AG20443 (cell line): ENCODE data around the gene HLA-F.

Experiments
- DNase-seq: peaks from one replicate; pipeline ENCODE4 v3.0.0; 2012; ENCODE audit warnings: low spot score, mixed read lengths

HLA-F gene

DNA sequence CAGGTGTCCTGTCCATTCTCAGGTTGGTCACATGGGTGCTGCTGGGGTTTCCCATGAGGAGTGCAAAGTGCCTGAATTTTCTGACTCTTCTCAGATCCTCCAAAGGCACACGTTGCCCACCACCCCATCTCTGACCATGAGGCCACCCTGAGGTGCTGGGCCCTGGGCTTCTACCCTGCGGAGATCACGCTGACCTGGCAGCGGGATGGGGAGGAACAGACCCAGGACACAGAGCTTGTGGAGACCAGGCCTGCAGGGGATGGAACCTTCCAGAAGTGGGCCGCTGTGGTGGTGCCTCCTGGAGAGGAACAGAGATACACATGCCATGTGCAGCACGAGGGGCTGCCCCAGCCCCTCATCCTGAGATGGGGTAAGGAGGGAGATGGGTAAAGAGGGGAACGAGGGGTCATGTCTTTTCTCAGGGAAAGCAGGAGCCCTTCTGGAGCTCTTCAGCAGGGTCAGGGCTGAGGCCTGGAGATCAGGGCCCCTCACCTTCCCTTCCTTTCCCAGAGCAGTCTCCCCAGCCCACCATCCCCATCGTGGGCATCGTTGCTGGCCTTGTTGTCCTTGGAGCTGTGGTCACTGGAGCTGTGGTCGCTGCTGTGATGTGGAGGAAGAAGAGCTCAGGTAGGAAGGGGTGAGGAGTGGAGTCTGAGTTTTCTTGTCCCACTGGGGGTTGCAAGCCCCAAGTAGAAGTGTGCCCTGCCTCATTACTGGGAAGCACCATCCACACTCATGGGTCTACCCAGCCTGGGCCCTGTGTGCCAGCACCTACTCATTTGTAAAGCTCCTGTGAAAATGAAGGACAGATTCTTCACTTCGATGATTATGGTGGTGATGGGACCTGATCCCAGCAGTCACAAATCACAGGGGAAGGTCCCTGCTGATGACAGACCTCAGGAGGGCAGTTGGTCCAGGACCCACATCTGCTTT is 2.0 kb downstream of the HLA-F start:
- no peak for DNase-seq

DNA sequence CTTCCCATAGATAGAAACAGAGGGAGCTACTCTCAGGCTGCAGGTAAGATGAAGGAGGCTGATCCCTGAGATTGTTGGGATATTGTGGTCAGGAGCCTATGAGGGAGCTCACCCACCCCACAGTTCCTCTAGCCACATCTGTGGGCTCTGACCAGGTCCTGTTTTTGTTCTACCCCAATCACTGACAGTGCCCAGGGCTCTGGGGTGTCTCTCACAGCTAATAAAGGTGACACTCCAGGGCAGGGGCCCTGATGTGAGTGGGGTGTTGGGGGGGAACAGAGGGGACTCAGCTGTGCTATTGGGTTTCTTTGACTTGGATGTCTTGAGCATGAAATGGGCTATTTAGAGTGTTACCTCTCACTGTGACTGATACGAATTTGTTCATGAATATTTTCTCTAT is 2.8 kb downstream of the HLA-F start:
- no peak for DNase-seq

DNA sequence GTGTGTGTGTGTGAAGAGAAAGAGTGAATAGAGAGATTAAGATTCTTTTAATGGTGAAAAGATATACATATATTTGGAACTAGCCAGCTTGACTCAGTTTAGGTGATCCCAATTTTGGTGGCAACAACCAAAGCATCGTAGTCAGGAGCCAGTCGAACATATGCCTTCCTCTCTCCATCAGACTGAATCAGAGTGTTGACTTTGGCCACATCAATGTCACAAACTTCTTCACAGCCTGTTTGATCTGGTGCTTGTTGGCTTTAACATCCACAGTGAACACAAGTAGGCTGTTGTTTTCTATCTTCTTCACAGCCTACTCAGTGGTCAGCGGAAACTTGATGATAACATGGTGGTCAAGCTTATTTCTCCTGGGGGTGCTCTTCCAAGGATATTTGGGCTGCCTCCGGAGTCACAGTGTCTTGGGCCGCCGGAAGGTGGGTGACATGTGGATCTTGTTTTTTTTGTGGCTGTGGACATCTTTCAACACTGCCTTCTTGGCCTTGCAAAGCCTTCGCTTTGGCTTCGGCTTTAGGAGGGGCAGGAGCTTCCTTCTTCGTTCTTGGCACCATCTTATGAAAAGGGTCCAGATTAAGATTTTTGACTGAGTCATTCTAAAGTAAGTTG is 3.4 kb downstream of the HLA-F start:
- no peak for DNase-seq

DNA sequence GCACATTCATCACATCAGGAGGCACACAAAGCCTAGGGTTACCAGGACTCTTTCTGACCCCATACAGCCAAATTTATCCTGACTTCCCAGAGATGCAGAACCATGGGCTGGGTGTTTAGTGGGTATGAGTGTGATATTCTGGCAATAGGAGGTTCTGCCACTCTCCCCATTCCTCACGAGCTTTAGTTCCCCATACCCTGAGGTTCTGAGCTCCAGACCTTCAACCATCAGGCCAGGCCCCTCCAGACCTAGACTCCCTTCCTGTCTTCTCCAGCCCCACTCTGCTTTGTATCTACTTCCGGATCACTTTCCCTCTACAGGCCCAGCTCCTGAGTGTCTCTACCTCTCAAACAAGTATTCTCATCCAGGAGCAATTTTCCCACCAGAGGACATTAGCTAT is 4.4 kb downstream of the HLA-F start:
- no peak for DNase-seq

DNA sequence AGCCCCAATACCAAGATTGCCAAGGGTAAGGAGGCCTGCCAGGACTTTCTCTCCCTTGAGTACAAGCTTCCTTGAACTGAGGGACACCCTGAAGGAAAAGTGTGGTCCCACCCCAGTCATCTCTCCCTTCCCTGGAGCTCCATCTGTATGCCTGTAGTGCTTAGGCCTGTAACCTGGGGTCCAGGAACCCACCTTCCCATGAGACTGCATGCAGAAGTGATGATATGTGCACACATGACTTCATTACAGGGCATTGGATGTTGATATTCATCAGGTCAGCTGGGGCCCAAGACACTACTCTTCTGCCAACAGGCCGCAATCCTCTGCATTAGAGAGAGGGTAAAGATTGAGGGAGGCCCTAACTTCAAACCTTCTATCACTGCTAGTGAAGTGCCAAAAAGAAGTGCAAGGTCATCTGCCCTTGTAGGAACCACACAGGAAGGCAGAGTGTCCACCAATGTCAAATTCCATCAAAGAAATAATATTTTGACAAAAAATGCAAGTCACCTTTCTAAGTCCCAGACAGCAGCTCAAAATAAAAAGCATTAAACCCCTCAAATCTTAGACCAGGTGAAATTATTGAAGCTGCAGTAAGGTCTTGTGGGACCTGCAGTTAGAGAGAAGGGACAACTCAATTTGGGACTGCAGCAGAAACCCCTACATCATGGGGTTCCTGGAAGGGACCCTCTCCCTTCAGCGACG is 5.1 kb downstream of the HLA-F start:
- no peak for DNase-seq

DNA sequence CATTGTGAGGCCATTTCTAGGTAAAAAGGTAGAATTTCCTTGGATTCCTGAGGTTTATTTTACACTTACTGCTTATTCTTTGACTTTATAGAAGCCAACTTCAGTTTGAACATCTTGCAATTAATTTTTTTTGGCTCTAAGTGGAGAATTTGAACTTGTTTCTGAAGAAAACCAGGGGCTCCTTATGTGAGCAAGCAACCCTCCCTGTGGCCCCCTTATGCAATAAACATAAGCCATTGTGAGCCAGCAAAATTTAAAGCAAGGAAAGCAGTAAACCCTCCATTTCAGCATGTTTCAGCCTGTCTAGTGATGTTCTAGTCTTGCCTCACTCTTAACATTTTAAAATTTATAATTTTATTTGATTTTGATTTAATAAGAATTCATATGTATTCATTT is 5.6 kb downstream of the HLA-F start:
- no peak for DNase-seq

DNA sequence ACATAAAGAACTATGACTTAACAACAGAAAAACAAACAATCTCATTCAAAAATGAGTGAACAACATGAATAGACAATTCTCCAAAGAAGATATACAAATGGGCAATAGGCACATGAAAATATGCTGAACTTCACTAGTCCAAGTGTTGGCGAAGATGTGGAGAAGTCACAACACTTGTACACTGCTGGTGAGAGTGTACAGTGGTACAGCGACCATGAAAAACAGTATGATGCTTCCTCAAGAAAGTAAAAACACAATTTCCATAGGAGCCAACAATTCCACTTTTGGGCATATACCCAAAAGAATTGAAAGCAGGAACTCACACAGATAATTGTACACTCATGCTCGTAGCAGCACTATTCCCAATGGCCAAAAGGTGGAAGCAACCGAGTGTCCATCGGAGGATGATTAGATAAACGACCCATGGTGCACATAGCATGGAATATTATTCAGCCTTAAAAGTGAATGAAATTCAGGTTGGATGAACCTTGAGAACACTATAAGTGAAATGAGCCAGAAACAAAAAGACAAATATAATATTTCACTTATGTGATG is 6.6 kb downstream of the HLA-F start:
- DNase-seq: no peak

DNA sequence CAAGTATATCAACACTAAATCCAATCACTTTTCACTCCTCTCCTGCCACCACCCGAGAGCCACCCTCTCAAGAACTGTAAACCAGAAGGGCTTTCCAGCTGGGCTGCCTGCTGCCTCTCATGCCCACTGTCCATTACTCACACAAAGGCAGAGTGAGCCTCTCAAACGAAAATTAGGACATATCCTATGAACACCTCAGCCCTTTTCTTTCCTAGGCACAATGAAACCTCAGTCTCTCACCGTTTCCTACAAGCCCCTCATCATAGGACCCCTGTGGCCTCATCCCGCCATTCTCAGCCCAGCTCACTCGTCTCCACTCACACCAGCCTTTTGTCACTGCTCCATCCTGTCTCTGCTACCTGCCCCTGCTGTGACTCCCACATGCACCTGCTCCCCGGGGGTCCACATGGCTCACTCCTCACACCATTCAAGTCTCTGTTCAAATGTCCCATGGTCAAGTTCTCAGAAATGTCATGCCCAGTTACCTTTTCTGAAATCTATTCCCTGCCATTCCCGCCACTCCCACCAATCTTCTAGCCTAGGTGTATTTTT is 7.4 kb downstream of the HLA-F start:
- no peak for DNase-seq

DNA sequence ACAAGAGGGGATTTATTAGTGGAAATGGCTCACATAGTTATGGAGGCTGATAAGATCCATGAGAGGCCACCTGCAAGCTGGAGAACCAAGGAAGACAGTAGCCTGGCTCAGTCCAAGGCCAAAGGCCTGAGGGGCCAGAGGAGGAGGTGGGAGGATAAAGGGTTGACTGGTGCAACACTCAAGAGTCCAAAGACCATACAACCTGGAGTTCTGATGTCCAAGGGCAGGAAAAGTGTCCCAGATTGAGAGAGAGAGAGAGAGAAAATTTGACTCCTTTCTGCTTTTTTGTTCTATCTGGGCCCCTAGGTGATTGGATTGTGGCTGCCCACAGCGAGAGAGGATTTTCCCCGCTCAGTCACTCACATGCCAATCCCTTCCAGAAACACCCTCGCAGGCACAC is 8.0 kb downstream of the HLA-F start:
- no peak for DNase-seq

DNA sequence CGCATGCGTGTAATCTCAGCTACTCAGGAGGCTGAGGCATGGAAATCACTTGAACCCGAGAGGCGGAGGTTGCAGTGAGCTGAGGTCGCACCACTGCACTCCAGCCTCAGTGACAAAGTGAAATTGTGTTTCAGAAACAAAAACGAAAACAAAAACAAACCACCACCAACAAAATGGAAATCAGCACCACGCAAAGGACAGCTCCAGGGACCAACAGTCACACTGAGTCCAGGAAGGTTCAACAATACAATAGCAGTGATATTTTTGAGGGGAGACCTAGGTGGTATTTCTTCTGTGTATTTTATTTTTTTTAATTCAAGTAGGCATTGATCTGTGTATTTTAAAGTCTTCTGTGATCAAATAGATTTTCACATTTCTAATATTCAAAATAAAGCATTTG is 9.8 kb downstream of the HLA-F start:
- no peak for DNase-seq

DNA sequence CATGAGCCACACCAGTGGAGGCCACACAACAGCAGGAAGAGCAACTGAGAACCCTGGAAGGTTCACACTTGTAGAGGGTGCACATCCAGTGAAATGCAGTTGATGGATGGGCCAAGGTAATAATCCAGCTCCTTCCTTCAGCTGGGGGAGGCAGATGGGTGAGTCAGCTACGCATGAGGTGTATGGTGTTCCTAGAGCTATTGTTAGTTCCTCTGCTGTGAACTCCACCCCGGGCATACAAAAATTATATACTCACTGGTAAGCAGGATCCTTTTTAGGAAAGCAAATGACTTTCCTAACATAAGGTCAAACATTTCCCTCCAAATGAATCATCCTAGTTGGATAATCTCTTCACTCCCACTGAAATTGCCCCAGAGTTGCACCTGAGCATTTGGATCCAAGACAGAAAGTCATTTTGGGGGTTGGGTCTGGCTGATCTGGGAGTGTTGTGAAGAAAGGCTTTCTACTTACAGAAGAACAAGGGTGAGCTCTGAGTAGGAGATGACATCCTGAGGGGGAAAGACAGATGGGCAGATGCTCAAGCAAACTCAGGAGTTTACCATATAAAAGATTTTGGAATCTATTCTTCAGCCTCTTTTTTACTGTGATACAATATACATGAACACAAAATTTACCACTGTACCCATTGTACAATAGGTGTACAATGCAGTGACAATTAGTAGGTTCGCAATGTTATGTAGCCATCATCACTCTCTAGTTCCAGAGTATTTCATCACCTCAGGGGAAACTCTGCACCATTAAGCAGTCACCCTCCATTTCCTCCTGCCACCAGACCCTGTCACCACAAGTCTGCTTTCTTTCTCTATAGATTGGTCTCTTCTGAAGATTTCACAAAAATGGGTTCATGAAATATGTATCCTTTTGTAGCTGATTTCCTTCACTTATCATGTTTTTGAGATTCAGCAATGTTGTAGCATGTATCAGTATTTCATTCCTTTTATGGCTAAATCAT is 11.1 kb downstream of the HLA-F start:
- no peak for DNase-seq

DNA sequence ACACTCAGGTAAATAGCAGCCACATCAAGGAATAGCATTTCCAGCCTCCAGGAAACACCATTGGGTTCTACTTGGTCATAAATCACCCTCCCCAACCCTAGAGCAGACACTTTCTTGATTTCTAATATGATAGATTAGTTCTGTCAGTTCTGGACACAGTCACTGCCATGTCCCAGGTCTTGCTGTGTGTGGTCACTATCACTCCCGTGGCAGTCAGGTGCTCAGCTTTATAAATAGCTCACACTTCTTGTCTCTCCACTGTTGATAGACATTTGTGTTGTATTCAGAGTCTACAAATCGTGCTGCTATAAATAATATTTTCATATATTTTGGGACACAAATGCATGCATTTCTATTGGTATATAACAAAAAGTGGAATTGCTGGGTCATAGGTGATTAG is 13.3 kb downstream of the HLA-F start:
- no peak for DNase-seq

DNA sequence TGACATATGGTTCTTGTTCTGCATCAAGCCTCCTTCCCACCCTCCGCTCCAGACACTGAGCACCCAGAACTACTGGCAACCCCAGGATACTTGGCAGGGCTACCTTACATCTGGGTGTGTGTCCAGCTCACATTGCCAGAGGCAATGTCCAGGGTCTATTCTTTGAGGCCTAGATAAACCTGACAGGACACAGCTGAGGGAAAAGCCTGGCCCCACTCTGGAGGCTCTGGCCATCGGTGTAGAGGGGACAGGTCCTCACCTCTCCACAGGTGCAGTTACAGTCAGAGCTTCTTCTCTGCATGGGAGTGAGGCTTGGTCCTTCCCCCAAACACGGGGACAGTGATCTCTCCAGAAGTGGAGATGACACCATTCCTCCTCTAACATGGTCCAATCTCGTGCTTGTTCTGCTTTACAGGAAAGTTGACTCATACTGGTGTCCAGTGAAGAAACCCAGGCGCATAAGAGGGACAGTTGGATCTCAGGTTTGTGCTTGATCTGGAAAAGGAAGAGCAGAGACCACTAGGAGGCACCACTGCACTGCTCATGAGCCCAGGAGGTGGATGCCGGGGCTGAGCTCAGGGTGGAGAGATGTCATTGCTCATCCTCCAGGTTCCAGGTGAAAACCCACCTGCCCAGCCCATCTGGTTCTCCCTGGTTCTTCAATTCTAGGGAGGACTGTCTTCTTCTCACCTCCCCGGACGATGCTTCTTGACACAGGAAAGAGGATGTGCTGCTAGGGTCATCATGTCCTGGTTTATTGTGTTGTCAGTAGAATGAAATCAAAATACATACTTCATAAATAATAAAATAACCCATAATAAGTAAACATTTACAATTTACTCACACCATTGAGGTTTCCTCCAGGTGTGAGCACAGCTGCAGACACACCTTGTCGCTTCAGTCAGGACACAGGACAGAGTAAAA is 14.7 kb downstream of the HLA-F start:
- DNase-seq: peak; percentile 78

DNA sequence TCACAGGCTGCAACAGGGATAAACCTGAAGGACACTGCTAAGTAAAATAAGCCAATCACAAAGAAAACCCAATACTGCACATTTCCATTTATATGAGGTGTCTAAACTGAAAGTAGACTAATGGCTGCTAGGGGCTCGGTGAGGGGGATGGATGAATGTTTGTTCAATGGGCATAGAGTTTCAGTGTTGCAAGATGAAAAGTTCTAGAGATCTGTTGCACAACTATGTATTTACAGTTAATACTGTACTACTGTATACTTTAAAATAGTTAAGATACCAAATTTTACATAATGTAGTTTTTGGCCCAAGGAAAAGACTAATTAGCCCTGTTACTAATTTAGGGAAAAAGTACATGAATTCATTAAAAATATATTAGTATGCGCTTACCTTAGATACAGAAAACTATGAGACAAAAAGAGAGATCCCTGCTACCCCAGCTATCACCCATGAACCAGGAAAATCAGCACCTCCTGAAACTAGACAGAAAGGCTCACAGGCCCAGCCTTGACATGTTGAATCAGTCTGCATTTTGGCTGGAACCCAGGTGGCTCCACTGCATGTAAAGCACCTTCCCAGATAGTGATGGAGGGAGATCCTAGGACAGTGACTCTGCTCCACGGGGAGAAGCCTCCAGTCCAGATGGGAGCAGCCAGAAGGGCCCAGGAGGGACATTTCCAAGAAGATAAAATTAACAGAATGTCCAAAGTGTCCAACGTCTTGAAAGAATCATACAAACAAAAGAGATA is 16.1 kb downstream of the HLA-F start:
- DNase-seq: no peak

DNA sequence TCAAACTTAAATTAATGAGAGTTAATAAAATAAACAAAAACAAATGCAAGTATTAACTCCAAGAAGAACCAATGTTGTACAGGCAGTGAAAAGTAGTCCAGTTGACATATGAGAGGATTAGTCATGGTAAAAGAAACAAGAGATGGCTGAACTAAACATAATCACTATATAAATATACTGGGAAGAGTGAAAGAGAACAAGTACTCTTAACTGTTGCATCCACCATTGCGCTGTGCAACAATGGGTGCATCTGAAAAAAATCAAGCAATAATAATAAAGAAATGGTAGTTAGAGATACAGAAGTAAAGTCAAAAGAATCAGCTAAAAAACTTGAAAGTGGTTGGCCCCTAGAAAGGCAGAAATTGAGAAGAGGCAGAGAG is 16.6 kb downstream of the HLA-F start:
- no peak for DNase-seq

DNA sequence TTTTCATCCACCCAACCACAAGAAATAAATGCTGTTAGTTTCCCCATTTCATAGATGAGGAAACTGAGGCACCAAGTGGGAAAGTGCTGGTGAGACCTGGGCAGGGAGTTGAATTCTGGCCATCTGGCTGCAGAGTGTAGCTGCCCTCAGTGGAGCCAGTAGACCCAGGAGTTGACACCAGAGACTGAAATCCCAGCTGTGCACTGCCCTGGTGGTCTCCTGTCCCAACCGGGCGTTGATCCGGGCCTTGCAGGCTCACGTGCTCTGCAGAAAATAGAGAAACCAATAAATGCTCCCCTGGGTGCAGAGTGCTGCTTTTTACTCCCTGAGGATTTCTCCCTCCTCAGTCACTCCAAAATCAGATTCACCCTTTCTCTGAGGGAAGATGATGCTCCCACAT is 18.4 kb downstream of the HLA-F start:
- DNase-seq: no peak

DNA sequence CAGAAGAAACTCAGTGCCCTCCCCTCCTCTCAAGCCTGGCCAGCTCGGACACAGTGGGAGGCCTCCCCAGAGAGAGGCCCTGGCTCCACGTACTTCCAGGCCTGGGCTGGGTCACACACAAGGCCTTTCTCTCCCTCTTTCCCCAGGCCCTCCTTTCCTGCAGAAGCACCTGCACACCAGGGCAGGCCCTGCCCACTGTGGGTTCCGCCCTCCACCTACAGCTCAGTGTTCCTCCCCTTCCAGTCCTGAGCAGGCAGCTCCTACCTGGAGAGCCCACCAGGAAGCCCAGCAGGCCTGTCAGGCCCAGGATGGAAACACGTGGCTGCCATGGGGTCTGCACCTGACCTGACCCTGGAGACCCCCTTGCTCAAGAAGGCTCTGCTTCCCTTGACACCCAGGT is 18.9 kb downstream of the HLA-F start:
- no peak for DNase-seq

DNA sequence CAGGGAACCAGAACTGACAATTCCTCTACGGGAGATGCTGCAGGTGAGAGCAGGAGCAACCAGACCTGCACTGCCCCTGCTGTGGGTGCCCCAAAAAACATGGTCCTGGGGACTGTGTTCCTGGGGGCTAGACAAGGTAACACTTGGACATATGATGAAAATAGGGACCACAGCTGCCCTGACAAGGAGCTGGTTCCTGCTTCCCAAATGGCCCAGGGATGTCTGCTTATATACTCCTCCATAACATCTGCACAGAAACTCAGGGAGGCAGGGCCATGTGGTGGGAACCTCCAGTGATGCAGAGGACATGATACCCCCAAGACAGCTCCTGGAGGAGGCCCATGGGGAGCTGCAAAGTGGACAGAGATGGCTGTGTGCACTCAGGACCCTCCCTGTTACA is 19.8 kb downstream of the HLA-F start:
- no peak for DNase-seq

DNA sequence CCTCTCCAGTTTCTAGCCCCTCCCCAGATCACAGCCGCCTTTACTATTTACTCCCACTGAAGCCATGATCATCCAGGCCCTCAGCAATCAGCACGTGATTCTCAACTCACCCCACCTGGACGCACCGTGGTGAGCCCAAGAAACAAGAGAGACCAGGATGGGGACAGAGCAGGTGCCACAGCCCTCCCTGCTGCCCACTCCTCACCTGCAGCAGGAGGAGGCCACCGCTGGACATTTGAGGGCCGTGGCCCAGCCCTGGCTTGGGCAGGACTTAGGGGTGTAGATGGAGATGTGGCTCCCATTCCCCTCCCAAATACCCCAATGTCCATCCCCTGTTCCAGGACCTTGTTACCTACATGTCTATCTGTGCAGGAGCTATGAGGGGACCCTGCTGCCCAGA is 20.3 kb downstream of the HLA-F start:
- DNase-seq: no peak
